Measurements from ENCODE around the gene CYTH2. TPM values are rescaled to one million over a fixed set of nuclear protein-coding genes. Genes with fewer than 3 reads are reported as not detected.

CYTH2 gene
- total and polyA plus RNA-seq, 2 of the 8 experiments (the other 6 are each of a cell fraction or from before 2014, with no cell fraction given) = 43.7 to 71.4 TPM

DNA sequence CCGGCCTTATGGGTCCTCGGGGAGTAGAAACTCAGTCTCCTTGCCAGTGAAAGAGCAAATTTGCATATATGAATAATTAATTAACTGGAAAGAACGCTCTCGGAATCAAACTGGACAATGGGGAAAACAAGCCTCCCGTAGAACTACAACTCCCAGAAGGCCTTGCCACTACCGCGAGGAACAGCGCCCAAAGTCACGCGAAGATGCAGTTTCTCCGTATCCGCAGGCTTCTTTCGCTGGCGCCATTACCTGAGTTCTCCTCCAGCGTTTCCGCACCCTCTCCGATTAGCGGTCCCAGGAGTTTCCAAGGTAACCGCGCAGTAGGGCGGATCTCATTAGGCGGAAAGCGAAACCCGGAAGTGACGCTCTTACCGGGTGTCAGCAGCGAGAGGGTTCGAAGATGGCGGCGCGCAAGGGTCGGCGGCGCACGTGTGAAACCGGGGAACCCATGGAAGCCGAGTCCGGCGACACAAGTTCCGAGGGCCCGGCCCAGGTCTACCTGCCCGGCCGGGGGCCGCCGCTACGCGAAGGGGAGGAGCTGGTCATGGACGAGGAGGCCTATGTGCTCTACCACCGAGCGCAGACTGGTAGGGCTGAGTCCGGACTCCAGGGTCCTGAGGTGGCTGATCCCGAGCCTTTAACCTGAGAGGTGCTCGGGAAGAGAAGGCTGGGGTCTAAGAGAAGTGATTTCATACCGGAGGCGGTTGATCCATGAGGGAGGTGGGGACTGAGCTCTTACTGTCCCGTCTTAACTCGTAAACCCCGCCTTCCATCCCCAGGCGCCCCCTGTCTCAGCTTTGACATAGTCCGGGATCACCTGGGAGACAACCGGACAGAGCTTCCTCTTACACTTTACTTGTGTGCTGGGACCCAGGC, 23.3 kb upstream of the CYTH2 start, which contains the start of gene GRWD1 (continued):
- TF ChIP-seq TAF1 (IDR thresholded peaks at IDR 0.05; ENCODE audit: low read depth, low read length) (peak; percentile 78), CBX8 (IDR thresholded peaks at IDR 0.05; ENCODE audit: borderline replicate concordance, low read depth, low read length) (no peak), CTBP2 (IDR thresholded peaks at IDR 0.05; ENCODE audit: borderline replicate concordance, insufficient read depth, insufficient read length, low read length) (no peak), EGR1 (IDR thresholded peaks at IDR 0.05; ENCODE audit: borderline replicate concordance, low read depth, low read length) (no peak), KDM4A (IDR thresholded peaks at IDR 0.05; ENCODE audit: low read depth, low read length, severe bottlenecking) (peak; percentile 76), SUZ12 (IDR thresholded peaks at IDR 0.05; ENCODE audit: low read length) (no peak), CBX5 (IDR thresholded peaks at IDR 0.05; ENCODE audit: low read depth, low read length) (no peak), CHD1 (IDR thresholded peaks at IDR 0.05; ENCODE audit: low read depth, low read length) (no peak), RFX5 (IDR thresholded peaks at IDR 0.05; ENCODE audit: borderline replicate concordance, low read depth, low read length) (no peak), RBBP5 (IDR thresholded peaks at IDR 0.05; ENCODE audit: borderline replicate concordance, low read depth, low read length) (peak; percentile 57; the same call in 1 of the 2 replicates), BCL11A (IDR thresholded peaks at IDR 0.05; ENCODE audit: low read depth in 2 of 2, low read length in 2 of 2) (no peak), POU5F1 (IDR thresholded peaks at IDR 0.05; ENCODE audit: low read depth, low read length) (peak; percentile 93; the same call in 1 of the 2 replicates), EP300 (IDR thresholded peaks at IDR 0.05; ENCODE audit: borderline replicate concordance in 1 of 2, low read depth in 2 of 2, low read length in 2 of 2) (no peak), HDAC2 (IDR thresholded peaks at IDR 0.05; ENCODE audit: borderline replicate concordance in 1 of 2, low read depth in 2 of 2, low read length in 2 of 2) (peak; percentile 58 to 99; a peak in 2 of 4 replicates), GTF2F1 (IDR thresholded peaks at IDR 0.05; ENCODE audit: borderline replicate concordance, low read depth, low read length) (no peak), NANOG (IDR thresholded peaks at IDR 0.05; ENCODE audit: insufficient read depth, low read depth, low read length, poor library complexity, severe bottlenecking) (no peak), CREB1 (IDR thresholded peaks at IDR 0.05) (peak; percentile 95), SAP30 (IDR thresholded peaks at IDR 0.05; ENCODE audit: insufficient read depth, insufficient replicate concordance, low read length) (peak; percentile 91), MAFK (IDR thresholded peaks at IDR 0.05; ENCODE audit: low read depth, low read length) (no peak), RAD21 (IDR thresholded peaks at IDR 0.05 in 1 of 2, conservative IDR thresholded peaks at IDR 0.05 in 1 of 2; ENCODE audit: low read depth in 2 of 2, low read length in 2 of 2) (0 out of 4 replicates have a peak, but pooled peaks of 1 of the 2 experiments have one; percentile 0), SP2 (IDR thresholded peaks at IDR 0.05; ENCODE audit: low read length) (no peak), TEAD4 (IDR thresholded peaks at IDR 0.05; ENCODE audit: low read depth, low read length) (no peak)
